HepG2 (cell line): ENCODE data around the gene ZNF749. TPM values are rescaled to one million over a fixed set of nuclear protein-coding genes. Genes with fewer than 3 reads are reported as not detected.

Source experiments
- ARID2 ChIP-seq: sonication (generic); formaldehyde crosslinking; IDR thresholded peaks from 2 replicates; pipeline ENCODE4 v1.8.1; 2022; ENCODE audit warnings: mild to moderate bottlenecking, missing genetic modification reagents, borderline replicate concordance
- ARNT2 ChIP-seq: sonication (generic); formaldehyde crosslinking; IDR thresholded peaks from 2 replicates; pipeline ENCODE4 v1.8.0; 2022; ENCODE audit warnings: mild to moderate bottlenecking, low read depth, missing genetic modification reagents, moderate library complexity
- CBFB ChIP-seq: sonication (generic); formaldehyde crosslinking; IDR thresholded peaks from 2 replicates; pipeline ENCODE4 v1.4.0; 2020; ENCODE audit warnings: missing genetic modification reagents
- GABPB1 ChIP-seq: IDR thresholded peaks from 2 replicates; pipeline ENCODE4 v1.6.1; 2016; ENCODE audit warnings: mild to moderate bottlenecking, missing genetic modification reagents, moderate library complexity, missing compliant biosample characterization
- RAD21 ChIP-seq: fragments of 450-650 bp; formaldehyde crosslinking; IDR thresholded peaks from 2 replicates; pipeline ENCODE4 v1.5.0; 2020; ENCODE audit warnings: mild to moderate bottlenecking
- RARA ChIP-seq: IDR thresholded peaks from 2 replicates; pipeline ENCODE4 v1.6.1; 2016; ENCODE audit warnings: missing genetic modification reagents, missing compliant biosample characterization
- SRY ChIP-seq: sonication (generic); formaldehyde crosslinking; IDR thresholded peaks from 2 replicates; pipeline ENCODE4 v1.8.0; 2022; ENCODE audit warnings: mild to moderate bottlenecking, missing genetic modification reagents
- THYN1 ChIP-seq: sonication (generic); formaldehyde crosslinking; IDR thresholded peaks from 2 replicates; pipeline ENCODE4 v1.8.1; 2023; ENCODE audit warnings: low read depth, mild to moderate bottlenecking, moderate library complexity, missing genetic modification reagents, borderline replicate concordance
- TSC22D2 ChIP-seq: sonication (generic); formaldehyde crosslinking; IDR thresholded peaks from 2 replicates; pipeline ENCODE4 v1.5.1; 2020; ENCODE audit warnings: missing genetic modification reagents, mild to moderate bottlenecking, borderline replicate concordance
- ZFY ChIP-seq: sonication (generic); formaldehyde crosslinking; IDR thresholded peaks from 2 replicates; pipeline ENCODE4 v1.4.0; 2020; ENCODE audit warnings: missing genetic modification reagents
- ZNF350 ChIP-seq: sonication (generic); formaldehyde crosslinking; IDR thresholded peaks from 2 replicates; pipeline ENCODE4 v1.4.0; 2020; ENCODE audit warnings: mild to moderate bottlenecking, low read depth, missing genetic modification reagents, borderline replicate concordance
- ZNF616 ChIP-seq: sonication (generic); formaldehyde crosslinking; IDR thresholded peaks from 2 replicates; pipeline ENCODE4 v1.5.0; 2020; ENCODE audit warnings: low read depth, mild to moderate bottlenecking, missing genetic modification reagents
- ZNF780A ChIP-seq: sonication (generic); formaldehyde crosslinking; IDR thresholded peaks from 2 replicates; pipeline ENCODE4 v1.8.0; 2022; ENCODE audit warnings: mild to moderate bottlenecking, missing genetic modification reagents, moderate library complexity
- polyA plus RNA-seq, 8 experiments: library from polyadenylated mRNA; depleted of rRNA in 3 of 8; stranded (reverse) in 7 of 8; unstranded in 1 of 8; fragments of >200 nt; fragmentation: Illumina TruSeq in 4 of 8; extraction: Trizol in 4 of 8; gene quantifications; 2 replicates each; pipeline versions ENCODE4 v1.2.1 to v1.2.3, GENCODE V29; 2011 to 2016; ENCODE audit warnings: low read depth in 4 of 8, missing spikeins in 1 of 8, mixed read lengths in 1 of 8; ENCODE audit not compliant: insufficient read depth in 1 of 8
- total RNA-seq, 5 experiments: library from RNA; depleted of rRNA; stranded (reverse); fragments of >200 nt; fragmentation: Illumina TruSeq; extraction: Trizol; gene quantifications; 2 replicates each; pipeline ENCODE4 v1.2.3, GENCODE V29; 2016; ENCODE audit warnings: low read depth in 1 of 5
- TF ChIP-seq, protein P1 (sequence below): sonication (generic); formaldehyde crosslinking; IDR thresholded peaks from 2 replicates; pipeline ENCODE4 v1.5.1; 2020; ENCODE audit warnings: mild to moderate bottlenecking, missing genetic modification reagents, moderate library complexity
- TF ChIP-seq, protein P2 (sequence below): sonication (generic); formaldehyde crosslinking; IDR thresholded peaks from 2 replicates; pipeline ENCODE4 v1.4.0; 2020; ENCODE audit warnings: missing genetic modification reagents
- TF ChIP-seq, protein P3 (sequence below): sonication (generic); formaldehyde crosslinking; conservative IDR thresholded peaks from 2 replicates; pipeline ENCODE4 v1.4.0; 2020; ENCODE audit warnings: missing genetic modification reagents
- TF ChIP-seq, protein P4 (sequence below): IDR thresholded peaks from 2 replicates; pipeline ENCODE4 v1.6.1; 2016; ENCODE audit warnings: mild to moderate bottlenecking
- TF ChIP-seq, protein P5 (sequence below): sonication (generic); formaldehyde crosslinking; IDR thresholded peaks from 2 replicates; pipeline ENCODE4 v1.8.1; 2023; ENCODE audit warnings: mild to moderate bottlenecking, moderate library complexity, missing genetic modification reagents

The ZNF749 gene
- total and polyA plus RNA-seq, 2 of the 13 experiments (the other 11 are each of a cell fraction or from before 2014, with no cell fraction given), result 18.9 to 21.0 TPM

DNA sequence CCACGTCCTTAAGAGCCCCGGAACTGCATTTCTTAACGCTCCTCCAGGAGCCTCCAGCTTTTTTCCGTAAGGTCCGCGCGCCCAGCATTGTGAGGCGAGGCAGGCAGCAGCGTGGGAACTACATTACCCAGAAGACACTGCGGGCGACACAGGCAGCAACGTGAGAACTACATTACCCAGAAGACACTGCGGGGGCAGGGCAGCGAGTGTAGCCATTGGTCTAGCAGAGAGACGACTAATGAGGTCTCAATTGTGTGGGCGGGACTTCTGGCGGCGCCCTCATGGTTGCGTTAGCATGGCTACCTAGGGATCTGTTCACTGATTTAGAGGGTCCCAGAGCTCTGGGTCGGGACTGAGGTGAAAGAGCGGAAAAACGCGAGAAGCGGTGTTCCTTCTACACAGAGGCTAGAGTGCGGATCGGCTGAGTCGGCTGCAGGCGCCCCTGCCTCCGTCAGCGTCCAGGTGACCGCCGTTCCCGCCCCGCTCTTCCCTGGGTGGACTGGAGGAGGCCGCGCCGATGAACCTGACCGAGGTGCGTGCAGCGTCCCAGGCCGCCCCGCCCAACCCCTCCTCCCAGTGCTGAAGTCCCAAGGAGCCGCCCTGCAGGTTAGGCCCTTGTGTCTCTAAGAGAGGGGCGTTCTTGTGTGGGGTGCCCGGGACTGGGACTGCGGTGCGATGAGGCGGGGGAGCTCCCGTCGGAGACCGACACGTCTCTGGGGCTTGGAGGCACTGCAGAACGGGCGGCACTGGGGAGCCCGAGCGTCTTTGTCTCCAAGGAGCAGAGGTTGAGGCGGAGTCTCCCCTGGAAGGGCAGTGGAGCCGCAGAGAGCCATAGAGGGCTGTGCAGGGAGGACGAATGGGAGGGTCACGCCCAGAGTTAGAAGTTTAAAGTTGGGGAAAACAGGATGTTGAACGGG lies at the start of gene ZNF749 (continued):
- TF ChIP-seq, protein P1, sequence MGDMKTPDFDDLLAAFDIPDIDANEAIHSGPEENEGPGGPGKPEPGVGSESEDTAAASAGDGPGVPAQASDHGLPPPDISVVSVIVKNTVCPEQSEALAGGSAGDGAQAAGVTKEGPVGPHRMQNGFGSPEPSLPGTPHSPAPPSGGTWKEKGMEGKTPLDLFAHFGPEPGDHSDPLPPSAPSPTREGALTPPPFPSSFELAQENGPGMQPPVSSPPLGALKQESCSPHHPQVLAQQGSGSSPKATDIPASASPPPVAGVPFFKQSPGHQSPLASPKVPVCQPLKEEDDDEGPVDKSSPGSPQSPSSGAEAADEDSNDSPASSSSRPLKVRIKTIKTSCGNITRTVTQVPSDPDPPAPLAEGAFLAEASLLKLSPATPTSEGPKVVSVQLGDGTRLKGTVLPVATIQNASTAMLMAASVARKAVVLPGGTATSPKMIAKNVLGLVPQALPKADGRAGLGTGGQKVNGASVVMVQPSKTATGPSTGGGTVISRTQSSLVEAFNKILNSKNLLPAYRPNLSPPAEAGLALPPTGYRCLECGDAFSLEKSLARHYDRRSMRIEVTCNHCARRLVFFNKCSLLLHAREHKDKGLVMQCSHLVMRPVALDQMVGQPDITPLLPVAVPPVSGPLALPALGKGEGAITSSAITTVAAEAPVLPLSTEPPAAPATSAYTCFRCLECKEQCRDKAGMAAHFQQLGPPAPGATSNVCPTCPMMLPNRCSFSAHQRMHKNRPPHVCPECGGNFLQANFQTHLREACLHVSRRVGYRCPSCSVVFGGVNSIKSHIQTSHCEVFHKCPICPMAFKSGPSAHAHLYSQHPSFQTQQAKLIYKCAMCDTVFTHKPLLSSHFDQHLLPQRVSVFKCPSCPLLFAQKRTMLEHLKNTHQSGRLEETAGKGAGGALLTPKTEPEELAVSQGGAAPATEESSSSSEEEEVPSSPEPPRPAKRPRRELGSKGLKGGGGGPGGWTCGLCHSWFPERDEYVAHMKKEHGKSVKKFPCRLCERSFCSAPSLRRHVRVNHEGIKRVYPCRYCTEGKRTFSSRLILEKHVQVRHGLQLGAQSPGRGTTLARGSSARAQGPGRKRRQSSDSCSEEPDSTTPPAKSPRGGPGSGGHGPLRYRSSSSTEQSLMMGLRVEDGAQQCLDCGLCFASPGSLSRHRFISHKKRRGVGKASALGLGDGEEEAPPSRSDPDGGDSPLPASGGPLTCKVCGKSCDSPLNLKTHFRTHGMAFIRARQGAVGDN, result peak; percentile 83
- peak; percentile 82; the same call in 1 of the 2 replicates for TF ChIP-seq TSC22D2 (CRISPR knock-in tag)
- TF ChIP-seq RARA (CRISPR knock-in tag), result 0 out of 2 replicates have a peak, but pooled peaks have one; percentile 14
- TF ChIP-seq ZNF780A (CRISPR knock-in tag), result peak; percentile 29; the same call in 1 of the 2 replicates
- TF ChIP-seq ZNF350 (CRISPR knock-in tag), result peak; percentile 79; the same call in 1 of the 2 replicates
- TF ChIP-seq, protein P2, sequence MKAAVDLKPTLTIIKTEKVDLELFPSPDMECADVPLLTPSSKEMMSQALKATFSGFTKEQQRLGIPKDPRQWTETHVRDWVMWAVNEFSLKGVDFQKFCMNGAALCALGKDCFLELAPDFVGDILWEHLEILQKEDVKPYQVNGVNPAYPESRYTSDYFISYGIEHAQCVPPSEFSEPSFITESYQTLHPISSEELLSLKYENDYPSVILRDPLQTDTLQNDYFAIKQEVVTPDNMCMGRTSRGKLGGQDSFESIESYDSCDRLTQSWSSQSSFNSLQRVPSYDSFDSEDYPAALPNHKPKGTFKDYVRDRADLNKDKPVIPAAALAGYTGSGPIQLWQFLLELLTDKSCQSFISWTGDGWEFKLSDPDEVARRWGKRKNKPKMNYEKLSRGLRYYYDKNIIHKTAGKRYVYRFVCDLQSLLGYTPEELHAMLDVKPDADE, result no peak
- TF ChIP-seq, protein P3, sequence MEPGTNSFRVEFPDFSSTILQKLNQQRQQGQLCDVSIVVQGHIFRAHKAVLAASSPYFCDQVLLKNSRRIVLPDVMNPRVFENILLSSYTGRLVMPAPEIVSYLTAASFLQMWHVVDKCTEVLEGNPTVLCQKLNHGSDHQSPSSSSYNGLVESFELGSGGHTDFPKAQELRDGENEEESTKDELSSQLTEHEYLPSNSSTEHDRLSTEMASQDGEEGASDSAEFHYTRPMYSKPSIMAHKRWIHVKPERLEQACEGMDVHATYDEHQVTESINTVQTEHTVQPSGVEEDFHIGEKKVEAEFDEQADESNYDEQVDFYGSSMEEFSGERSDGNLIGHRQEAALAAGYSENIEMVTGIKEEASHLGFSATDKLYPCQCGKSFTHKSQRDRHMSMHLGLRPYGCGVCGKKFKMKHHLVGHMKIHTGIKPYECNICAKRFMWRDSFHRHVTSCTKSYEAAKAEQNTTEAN (CRISPR knock-in tag), result no peak
- TF ChIP-seq RAD21 (CRISPR knock-in tag), result 0 out of 2 replicates have a peak, but pooled peaks have one; percentile 15
- TF ChIP-seq, protein P4, sequence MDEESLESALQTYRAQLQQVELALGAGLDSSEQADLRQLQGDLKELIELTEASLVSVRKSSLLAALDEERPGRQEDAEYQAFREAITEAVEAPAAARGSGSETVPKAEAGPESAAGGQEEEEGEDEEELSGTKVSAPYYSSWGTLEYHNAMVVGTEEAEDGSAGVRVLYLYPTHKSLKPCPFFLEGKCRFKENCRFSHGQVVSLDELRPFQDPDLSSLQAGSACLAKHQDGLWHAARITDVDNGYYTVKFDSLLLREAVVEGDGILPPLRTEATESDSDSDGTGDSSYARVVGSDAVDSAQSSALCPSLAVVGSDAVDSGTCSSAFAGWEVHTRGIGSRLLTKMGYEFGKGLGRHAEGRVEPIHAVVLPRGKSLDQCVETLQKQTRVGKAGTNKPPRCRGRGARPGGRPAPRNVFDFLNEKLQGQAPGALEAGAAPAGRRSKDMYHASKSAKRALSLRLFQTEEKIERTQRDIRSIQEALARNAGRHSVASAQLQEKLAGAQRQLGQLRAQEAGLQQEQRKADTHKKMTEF (CRISPR knock-in tag), result peak; percentile 52; the same call in 1 of the 2 replicates
- peak; percentile 60; the same call in 1 of the 2 replicates for TF ChIP-seq SRY (CRISPR knock-in tag)
- TF ChIP-seq ARNT2 (CRISPR knock-in tag), result peak; percentile 27; the same call in 1 of the 2 replicates
- 0 out of 2 replicates have a peak, but pooled peaks have one; percentile 3 for TF ChIP-seq ARID2 (CRISPR knock-in tag)
- TF ChIP-seq ZFY (CRISPR knock-in tag), result peak; percentile 90
- peak; percentile 94 for TF ChIP-seq GABPB1
- TF ChIP-seq ZNF616 (CRISPR knock-in tag), result 0 out of 2 replicates have a peak, but pooled peaks have one; percentile 25
- 0 out of 2 replicates have a peak, but pooled peaks have one; percentile 23 for TF ChIP-seq CBFB (CRISPR knock-in tag)
- no peak for TF ChIP-seq THYN1
- TF ChIP-seq, protein P5, sequence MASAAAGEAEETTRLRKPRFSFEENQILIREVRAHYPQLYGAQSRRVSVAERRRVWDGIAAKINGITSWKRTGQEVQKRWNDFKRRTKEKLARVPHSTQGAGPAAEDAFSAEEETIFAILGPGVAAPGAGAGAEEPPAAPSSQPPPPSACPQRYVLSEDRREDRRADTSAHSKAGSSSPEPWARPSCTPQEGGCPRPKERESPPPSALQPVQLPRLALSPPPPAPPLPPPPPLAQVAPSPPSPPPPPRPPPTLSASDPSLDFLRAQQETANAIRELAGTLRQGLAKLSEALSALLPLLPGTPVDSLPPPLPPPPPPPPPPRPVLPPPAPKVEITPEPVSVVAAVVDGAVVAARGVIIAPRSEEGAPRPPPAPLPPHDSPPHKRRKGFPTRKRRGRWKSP, result peak; percentile 47; the same call in 1 of the 2 replicates
